Measurements from ENCODE around the gene PSIP1.

PSIP1 gene

GRCh38 chr9:15501803-15502202 is 9.0 kb downstream of the PSIP1 start:
- TF ChIP-seq, protein P1, sequence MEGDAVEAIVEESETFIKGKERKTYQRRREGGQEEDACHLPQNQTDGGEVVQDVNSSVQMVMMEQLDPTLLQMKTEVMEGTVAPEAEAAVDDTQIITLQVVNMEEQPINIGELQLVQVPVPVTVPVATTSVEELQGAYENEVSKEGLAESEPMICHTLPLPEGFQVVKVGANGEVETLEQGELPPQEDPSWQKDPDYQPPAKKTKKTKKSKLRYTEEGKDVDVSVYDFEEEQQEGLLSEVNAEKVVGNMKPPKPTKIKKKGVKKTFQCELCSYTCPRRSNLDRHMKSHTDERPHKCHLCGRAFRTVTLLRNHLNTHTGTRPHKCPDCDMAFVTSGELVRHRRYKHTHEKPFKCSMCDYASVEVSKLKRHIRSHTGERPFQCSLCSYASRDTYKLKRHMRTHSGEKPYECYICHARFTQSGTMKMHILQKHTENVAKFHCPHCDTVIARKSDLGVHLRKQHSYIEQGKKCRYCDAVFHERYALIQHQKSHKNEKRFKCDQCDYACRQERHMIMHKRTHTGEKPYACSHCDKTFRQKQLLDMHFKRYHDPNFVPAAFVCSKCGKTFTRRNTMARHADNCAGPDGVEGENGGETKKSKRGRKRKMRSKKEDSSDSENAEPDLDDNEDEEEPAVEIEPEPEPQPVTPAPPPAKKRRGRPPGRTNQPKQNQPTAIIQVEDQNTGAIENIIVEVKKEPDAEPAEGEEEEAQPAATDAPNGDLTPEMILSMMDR (IDR thresholded peaks at IDR 0.05; ENCODE audit: low read depth, low read length), result no peak
- DNase-seq (ENCODE audit: extremely low read depth, low read depth), result no peak

GRCh38 chr9:15501179-15501578 is 9.6 kb downstream of the PSIP1 start:
- DNase-seq (ENCODE audit: extremely low read depth, low read depth), result no peak
- TF ChIP-seq, protein P1 (IDR thresholded peaks at IDR 0.05; ENCODE audit: low read depth, low read length), result no peak

DNA sequence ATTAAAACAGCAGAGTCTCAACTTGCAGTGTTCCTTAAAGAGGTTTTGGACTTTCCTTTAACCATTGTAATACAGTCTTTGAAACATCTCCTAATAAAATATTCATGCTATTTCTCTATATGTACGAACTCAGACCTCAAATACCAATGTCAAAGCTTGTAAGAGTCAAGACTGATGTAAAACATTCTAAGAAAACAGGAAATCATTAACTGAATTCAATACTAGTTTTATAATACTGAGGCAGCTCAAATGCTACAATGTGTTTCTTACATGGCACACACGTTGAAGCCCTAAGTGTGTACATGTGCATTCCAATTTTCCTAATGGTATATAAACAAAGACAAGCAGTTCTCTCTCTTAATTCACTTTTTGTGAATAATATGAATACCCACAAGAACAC is 11.6 kb downstream of the PSIP1 start:
- DNase-seq (ENCODE audit: extremely low read depth, low read depth), result no peak
- TF ChIP-seq, protein P1 (IDR thresholded peaks at IDR 0.05; ENCODE audit: low read depth, low read length), result no peak

GRCh38 chr9:15498246-15498995 is 12.3 kb downstream of the PSIP1 start:
- DNase-seq (ENCODE audit: extremely low read depth, low read depth), result no peak
- TF ChIP-seq, protein P1 (IDR thresholded peaks at IDR 0.05; ENCODE audit: low read depth, low read length), result no peak

DNA sequence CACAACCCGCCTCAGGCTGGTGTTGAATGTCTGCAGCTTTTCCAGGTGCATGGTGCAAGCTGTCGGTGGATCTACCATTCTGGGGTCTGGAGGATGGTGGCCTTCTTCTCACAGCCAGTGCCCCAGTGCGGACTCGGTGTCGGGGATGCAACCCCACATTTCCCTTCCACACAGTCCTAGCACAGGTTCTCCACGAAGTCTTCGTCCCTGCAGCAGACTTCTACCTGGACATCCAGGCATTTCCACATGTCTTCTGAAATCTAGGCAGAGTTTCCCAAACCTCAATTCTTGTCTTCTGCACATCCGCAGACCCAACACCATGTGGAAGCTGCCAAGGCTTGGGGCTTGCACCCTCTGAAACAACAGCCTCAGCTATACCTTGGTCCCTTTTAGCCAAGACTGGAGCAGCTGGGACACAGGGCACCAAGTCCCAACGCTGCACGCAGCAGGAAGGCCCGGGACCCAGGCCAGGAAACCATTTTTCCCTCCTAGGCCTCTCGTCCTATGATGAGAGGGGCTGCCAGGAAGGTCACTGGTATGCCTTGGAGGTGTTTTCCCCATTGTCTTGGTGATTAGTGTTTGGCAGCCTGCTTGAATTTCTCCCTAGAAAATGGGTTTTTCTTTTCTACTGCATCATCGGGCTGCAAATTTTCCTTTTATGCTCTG is 18.2 kb downstream of the PSIP1 start:
- TF ChIP-seq, protein P1 (IDR thresholded peaks at IDR 0.05; ENCODE audit: low read depth, low read length), result no peak
- no peak for DNase-seq (ENCODE audit: extremely low read depth, low read depth)

DNA sequence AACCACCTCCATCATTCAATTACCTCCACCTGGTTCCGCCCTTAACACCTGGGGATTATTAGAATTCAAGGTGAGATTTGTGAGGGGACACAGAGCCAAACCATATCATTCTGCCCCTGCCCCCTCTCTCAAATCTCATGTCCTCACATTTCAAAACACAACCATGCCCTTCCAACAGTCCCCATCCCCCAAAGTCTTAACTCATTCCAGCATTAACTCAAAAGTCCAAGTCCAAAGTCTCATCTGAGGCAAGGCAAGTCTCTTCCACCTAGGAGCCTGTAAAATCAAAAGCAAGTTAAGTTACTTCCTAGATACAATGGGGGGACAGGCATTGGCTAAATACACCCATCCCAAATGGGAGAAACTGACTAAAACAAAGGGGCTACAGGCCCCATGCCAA is 18.8 kb downstream of the PSIP1 start:
- TF ChIP-seq, protein P1 (IDR thresholded peaks at IDR 0.05; ENCODE audit: low read depth, low read length), result no peak
- no peak for DNase-seq (ENCODE audit: extremely low read depth, low read depth)

All from AG09319 (cell line).